GM21717 (cell line): Measurements from ENCODE around the gene SYNE1.
"Not testable (repeated sequence)": the region's sequence is repeated elsewhere in the genome, so short reads cannot be mapped to it uniquely, and the experiment has no call there.

Source experiments
- ATAC-seq: cut with Tn5 transposase; IDR thresholded peaks from one replicate; pipeline ENCODE4 v1.9.1; 2021; ENCODE audit warnings: mild to moderate bottlenecking, moderate library complexity; ENCODE audit not compliant: unreplicated experiment

SYNE1 gene

DNA sequence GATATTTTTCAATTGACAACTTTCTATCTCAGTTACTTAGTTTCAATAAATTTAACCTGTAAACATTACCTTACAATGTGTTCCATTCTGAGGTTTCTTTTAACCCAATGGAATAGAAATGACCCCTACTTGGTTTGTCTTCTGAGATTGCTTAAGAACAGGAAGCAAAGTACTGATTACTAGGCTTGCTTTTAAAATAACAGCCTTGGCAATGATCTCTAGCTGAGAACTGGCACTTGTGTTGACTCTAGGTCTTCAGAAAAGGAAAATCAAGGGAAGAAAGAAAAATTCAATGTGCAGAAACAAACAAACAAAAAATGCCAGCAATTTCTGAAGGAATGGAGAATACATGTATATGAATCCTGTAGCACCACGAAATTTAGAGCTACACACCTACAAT is 66.1 kb downstream of the SYNE1 start:
- ATAC-seq: no peak

DNA sequence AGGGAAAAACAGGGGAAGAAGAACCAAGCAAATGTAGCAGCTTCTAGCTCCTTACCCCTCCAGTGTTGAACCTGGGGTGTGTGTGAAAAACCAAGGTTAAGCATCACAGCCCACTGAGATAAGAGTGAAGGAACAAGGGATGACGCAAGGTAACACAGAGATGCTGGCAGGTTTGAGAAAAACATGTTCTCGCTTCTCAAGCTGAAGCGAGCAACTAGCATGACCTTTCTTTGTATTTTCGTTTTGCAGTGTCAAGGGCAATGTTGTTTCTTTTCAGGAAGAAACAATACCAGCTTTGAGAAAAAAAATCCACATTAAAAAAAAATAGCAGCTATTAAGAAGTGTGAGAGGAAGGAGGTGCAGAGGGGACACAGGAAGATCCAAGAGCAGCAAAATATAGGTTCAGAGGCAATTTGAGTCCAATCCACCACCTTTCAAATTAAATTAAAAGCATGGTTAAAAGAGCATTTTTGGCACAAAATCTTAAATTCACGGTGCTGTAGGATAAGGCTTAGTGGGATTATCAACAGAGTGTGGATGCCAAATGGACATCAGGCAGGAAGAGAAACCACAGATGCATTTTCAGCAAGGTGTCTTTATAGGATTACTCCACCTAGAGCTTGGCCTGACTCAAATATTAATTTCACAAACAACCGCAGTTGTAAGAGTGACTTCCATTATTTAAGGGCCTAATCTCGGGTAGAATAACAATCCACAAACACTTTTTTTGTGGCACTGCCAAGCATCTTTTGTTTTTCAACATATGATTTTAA is 70.9 kb downstream of the SYNE1 start:
- ATAC-seq: no peak

DNA sequence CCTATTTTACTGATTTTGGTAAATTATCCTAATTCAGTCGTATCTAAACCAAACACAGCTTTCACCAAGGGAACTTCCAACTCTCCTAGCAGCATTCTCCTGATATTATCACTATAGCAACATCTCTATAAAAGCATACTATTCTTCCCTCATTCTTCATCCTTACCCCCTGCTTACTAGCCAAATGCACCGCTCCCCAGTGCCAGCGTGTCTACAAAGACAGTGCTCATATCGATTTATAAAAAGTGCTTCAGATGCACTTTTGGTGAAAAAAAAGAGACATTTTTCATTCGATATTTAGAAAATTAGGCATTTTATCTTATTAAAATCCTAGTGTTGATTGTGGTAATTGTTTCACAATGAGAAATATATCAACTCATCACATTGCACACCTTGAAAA is 74.0 kb downstream of the SYNE1 start:
- no peak for ATAC-seq

DNA sequence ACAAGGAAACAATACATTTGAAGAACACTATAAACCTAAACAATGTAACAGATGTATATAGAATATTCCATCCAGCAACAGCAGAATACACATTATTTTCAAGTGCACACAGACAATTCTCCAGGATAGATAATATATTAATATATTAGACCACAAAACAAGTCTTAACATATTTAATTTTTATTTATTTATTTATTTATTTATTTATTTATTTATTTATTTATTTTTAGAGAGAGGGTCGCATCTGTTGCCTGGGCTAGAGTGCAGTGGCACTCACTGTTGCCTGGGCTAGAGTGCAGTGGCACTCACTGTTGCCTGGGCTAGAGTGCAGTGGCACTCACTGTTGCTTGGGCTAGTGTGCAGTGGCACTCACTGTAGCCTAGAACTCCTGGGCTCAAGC is 78.4 kb downstream of the SYNE1 start:
- not testable (repeated sequence) for ATAC-seq

DNA sequence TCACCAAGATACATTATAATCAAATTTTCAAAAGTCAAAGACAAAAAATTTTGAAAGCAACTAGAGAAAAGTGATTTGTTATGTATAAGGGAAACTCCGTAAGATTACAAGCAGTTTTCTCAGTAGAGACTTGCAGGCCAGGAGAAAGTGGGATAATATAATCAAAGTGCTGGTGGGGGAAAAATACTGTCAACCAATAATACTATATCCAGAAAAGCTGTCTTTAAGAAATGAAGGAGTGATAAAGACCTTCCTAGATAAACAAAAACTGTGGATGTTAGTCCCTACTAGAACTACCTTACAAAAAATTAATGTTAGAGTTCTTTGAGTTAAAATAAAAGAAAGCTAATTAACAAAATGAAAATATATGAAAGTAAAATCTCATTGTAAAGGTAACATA is 79.7 kb downstream of the SYNE1 start:
- ATAC-seq: no peak

DNA sequence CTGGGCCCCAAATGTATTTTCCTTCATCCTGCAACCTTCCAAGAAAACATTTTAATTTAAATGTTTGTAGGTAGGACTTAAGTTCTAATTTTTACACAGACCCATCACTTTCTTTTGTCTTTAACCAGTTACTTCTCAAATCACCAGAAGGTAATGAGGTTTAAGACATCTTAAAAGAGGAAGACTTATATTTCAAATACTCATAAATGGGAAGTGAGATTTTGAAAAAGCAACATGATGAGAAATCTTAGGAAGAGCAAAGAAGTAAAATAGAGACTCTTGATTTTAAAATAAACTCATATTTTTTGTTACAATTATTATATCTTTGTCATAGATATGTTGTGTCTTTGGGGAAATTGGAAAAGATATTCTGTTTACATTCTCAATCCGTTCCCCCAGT is 82.3 kb downstream of the SYNE1 start:
- no peak for ATAC-seq

DNA sequence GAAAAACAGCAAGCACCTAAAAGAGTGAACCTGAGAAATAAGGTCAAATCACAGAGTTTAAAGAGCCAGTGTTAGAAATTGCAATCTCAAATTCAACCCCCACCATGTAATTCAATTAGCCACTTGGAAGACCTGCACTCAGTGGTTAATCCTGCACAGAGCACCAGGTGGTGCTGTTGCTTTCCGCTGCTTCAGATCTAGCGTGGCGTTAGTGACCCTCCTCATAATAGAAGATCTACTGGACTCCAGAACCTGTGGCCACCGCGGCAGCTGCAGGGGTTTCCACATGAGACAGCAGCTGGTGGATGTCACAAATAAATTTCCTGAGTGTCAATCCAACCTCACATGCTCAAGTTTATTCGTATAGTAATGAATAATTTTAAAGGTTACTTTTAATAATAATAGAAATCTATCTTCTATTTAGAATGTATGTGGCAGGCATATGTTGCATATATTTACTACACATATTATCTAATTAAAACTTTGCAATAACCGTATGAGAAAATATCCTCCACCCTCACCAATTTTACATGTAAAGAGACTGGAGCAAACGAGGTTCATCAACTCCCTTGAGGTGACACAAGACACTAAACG is 84.4 kb downstream of the SYNE1 start:
- ATAC-seq: peak; percentile 91

DNA sequence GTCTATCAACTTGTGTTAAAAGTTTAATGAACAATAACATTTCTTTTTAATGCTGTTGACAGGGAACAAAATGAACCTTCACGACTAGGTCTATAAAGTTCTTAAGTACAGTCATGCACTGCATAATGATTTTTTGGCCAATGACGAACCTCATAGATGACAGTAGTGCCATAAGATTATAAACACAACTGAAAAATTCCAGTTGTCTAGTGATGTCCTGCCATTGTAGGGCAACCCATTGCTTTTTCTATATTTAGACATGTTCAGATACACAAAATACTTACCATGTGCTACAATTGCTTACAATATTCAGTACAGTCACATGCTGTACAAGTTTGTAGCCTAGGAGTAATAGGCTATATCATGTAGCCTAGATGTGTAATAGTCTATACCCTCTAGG is 93.6 kb downstream of the SYNE1 start:
- no peak for ATAC-seq

DNA sequence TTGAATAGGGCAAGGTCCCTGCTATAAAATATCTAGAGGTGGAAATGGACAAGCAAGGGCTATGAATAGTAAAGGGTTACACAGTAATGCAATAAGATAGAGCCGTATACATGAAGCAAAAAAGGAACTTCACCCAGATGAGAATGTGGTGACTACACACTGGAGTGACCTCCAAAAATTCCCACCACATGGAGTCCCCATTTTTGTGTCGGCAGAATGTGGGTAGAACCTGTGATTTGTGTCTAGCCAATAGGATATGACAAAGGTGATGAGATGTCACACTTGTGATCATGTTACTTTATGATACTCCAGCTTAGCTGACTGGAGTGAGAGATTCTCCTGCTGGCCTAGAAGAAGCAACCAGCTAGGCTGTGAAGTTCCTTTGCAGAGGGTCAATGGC is 96.8 kb downstream of the SYNE1 start:
- ATAC-seq: no peak

DNA sequence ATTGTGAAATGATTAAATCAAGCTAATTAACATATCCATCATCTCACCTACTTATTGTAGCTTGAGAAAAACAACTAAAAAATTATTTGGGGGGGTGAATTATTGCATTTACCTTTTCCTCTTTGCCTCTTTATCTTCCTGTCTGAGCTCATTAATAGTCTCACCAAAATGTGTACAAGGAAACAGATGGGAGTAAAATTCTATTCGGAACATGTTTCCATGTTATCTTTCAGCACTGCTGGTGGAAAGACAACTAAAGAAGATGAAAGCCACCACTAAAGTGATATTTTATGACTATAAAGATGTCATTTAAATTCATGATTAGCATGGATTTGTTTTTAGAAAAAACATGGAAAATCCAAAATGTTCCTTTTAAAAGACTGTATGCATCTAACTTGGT is 102.6 kb downstream of the SYNE1 start:
- ATAC-seq: no peak

DNA sequence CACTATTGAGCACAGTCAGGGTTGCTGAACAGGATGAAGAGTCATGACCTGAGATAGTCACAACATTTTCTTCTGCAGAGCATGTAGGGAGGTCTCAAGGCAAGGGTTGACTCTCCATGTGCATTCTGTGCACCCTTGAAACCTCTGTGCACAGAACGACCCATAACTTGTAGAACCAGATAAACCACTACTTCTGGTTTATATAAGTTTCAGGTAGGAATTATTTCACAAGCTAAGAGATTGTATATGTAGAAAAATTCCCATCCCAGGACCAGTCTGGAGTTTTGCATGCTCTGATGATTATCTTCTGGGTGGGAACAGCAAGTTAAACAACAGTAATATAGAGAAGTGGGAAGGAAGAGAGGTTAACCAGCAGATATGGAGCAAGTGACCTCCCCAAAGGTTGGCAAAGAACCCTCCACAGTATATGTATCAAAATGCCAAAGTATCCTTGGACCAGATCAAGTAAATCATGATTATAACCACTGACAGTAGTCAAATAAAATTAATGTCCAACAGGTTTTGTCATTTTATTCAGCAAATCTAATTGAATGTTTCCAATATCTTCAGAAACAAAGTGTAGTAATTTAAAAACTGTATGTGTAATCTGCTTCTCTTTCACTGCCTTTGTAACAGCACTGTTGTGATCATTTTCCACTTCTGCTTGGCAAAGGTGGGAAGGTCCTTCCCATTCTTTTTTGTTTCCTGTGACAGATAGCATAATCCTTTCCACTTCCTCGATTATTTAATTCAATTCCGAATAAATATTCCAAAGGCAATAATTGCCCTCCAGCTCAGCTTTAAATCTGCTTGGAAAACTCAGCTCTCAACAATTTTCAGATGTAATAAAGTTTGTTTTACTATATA is 104.4 kb downstream of the SYNE1 start:
- no peak for ATAC-seq

DNA sequence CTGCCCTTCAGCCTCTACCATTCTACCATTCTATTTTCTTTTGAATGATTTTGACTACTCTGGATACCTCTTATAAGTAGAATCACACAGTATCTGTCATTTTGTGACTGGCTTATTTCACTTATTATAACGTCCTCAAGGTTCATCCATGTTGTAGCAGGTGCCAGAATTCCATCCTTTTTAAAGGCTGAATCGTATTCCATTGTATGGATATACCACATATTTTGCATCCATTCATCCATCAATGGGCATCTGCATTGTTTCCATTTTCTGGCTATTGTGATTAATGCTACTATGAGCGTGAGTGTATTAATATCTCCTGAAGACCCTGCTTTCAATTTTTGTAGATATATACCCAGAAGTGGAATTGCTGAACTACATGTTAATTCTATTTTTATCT is 105.5 kb downstream of the SYNE1 start:
- no peak for ATAC-seq

DNA sequence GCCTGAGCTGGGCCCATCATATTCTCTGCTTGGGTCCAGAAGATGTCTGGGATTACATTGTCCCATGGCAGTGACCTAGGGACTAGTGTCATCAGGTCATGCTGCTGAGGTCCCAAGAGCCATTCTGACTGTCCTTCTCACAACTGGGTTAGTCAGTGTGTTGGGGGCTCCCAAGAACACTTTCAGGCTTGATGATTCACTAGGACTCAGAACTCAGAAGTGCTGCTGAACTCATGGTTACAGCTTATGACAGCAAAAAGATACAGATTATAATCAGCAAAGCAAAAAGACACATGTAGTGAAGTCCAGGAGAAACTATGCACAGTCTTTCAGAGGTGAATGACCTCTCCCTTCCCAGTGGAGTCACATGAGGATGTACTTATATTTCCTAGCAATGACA is 107.8 kb downstream of the SYNE1 start:
- no peak for ATAC-seq

DNA sequence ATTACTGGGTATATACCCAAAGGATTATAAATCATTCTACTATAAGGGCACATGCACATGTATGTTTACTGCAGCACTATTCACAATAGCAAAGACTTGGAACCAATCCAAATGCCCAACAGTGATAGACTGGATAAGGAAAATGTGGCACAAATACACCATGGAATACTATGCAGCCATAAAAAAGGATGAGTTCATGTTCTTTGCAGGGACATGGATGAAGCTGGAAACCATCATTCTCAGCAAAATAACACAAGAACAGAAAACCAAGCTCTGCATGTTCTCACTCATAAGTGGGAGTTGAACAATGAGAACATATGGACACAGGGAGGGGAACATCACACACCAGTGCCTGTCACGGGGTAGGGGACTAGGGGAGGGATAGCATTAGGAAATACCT is 123.0 kb downstream of the SYNE1 start:
- not testable (repeated sequence) for ATAC-seq

DNA sequence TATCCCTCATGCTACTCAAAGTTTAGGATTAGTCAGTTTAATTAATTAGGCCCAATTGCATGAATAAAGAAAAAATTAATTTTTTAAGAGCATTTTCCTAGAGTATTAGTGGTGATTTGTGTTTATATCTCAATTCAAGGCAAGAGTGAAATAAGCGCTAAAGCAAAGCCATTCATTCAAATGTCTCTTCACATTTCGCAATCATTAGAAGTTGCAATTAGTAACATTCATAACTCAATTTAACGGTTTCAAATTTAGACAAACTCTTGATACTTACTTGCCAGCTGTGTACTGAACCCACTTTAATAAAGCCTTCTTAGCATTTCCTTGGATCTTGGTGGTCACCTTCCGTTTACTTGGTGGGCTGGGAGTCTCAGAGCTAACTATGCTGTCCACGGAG is 127.2 kb downstream of the SYNE1 start:
- no peak for ATAC-seq

DNA sequence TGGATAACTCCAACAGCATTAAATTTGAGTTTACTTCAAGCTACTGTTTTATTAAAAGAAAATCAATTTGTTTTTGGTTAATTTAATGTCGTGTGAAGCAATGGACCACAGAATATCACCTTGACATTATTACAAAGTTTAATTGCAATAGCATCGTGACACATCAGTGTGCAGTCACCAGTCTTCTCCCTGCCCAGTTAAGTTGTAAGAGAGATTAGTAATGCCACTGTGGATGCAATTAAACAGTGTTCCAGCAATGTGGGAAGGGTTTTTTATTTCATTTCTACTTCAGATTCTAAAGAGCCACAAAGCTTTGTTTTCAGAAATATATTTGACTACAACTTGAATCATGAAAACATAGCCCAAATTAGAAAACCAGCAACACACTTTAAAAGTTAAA is 128.7 kb downstream of the SYNE1 start:
- no peak for ATAC-seq

DNA sequence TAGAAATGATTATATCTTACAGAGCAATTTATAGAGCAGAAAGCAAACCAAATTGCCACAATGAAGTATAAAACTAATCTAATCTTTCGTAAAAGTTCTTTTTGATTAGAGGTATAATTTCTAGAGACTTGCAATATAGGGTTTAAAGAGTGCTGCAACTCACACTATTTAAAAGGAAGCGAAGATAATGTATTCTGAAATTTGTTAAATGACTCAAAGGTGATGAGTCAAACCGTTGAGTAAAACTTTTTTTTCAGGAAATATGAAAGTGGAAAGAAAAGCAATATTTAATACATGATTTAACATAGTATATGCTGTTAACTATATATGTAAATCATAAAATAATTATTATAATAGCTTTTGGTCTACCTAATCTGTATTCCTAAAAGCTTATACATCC is 133.6 kb downstream of the SYNE1 start:
- no peak for ATAC-seq

DNA sequence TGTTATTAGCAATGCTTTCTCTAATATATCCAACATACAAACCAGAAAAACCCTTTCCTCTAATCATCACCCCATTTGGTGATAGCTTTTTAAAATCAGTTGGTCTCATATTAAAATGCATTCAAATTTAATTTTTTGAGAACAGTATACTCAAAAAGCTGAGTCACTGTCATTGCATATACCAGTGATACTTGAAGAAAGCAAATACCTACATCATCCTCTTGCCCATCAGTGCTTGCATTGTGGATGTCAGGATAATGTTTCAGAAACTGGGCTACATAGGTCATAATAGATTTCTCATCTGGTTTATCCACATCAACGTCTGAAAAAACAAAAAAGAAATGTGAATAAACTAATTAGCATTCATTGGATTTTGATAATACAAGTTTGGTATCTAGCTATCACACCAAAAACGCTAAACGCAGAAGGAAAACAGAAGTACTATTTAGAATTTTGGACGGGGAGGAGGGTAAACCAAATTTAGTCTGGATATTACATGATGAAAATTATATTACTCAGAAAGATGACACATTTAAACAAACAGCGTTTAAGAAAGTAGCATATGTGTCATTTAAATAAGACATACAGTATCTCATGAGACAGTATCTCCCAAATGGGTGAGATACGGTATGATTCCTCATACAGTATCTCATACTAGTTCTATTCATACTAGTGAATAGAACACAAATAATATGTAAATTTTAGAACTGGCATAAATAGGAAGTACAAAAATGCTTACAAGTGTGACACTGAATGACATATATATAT is 134.6 kb downstream of the SYNE1 start:
- ATAC-seq: no peak

DNA sequence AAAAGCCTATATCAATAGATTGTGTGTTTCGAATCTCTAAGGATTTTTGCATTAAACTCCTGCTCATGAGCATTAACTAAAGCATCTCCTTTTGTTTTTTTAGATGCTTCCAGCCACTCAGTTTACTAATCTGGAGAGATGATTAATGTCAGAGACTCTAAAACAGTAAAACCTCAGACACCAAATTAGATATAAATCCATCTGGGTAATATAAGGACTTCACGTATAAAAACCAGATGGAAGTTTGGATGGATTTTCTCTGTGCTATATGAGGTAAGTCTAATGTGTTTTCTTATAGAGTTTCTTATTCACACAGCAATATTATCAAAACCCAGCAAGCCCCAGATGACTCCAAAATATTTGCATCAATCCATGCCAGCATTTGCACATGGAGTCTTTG is 137.2 kb downstream of the SYNE1 start:
- ATAC-seq: no peak

DNA sequence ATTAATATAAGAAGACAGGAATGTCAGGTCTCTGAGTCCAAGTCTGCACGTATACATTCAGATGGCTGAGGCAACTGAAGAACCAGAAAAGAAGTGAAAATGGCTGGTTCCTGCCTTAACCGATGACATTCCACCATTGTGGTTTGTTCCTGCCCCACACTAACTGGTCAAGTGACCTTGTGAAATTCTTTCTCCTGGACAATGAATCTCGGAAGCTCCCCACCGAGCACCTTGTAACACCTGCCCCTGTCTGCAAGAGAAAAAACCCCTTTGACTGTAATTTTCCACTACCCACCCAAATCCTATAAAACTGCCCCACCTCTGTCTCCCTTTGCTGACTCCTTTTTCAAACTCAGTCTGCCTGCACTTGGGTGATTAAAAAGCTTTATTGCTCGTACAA is 140.4 kb downstream of the SYNE1 start:
- ATAC-seq: no peak

DNA sequence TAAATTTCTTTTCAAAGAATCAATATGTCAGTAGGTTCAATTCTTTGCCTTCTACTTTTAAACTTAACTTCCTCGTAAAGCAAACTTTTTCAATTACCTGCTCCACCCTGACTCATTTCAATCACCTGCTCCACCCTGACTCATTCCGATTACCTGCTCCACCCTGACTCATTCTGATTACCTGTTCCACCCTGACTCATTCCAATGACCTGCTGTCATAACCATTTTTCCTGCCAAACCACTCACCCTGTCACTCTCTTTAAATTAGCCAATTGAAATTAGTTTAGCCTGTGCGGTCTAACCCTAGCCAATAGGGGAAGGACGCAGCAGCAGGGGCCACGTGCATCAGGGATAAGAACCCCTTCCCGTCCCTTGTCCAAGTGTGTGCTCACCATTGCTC is 141.7 kb downstream of the SYNE1 start:
- ATAC-seq: not testable (repeated sequence)
